T47D (cell line): ENCODE data around the gene RPS27.
"Not testable (repeated sequence)": the region's sequence is repeated elsewhere in the genome, so short reads cannot be mapped to it uniquely, and the experiment has no call there.

Experiments used
- DNase-seq, 2 experiments: peaks; one replicate each; pipeline versions ENCODE4 v3.0.0 to v3.0.0-alpha.2; 2011 to 2012; ENCODE audit warnings: low read depth in 1 of 2, low spot score in 1 of 2
- JUND ChIP-seq: IDR thresholded peaks from 2 replicates; pipeline ENCODE4 v1.6.1; 2012; ENCODE audit warnings: low read depth
- in situ Hi-C: cut with HindIII; loops from 2 replicates; pipeline ENCODE4 v1.10.0; 2016; ENCODE audit warnings: low sequenced_read_pairs, low pct_unique_long_range_greater_than_20kb

RPS27 gene

GRCh38 chr1:153963850-153964331 lies 26.7 kb upstream of the RPS27 start:
- in situ Hi-C loops: no loop called here
- peak; percentile 72; the same call in 1 of the 2 replicates for TF ChIP-seq JUND
- DNase-seq: peak; percentile 55 to 98

DNA sequence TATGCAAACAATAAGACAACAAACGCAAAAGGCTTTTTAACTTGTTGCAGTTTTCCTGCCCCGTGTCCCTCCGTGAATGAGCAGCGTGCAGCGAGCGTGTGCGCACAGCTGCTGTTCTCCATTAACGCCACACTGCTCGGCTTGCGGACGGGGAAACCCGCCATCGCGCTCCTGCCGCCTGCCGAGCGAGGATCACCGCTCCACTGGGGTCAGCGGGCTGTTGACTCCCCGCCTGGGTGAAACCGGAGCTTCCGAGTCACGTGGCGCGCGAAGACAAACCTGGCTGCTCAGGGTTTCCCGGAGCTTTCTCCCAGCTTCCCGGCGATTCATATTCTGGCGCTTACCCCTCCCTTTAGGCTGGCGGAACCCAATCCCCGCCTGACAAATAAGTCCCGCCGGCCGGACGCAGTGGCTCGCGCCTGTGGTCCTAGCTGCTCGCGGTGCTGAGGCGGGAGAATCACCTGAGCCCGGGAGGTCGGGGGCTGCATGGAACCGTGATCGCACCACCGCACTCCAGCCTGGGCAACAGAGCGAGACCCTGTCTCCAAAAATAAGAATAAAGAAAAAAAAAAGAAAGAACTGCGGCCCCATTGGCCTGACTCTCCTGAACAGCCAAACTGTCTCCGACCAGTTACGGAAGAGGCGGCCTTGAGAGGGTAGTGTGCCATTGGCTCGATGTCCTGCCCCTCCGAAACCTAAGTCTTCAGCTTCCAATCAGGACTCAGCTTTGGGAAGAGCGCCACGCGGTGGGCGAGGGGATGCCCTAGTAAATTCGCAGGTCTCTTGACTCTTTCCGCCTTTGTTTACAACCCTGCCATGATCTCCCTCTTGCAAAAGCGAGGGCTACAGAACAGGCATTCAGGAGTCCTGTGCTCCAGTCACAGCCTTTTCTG lies 23.2 kb upstream of the RPS27 start, which contains the start of gene CREB3L4:
Gene CREB3L4, plus strand, starts transcription at position 796 of the 893 bp plus-strand sequence. CDS start 624 bp downstream, outside the sequence.
- in situ Hi-C loops: no loop called here
- TF ChIP-seq JUND: no peak
- DNase-seq: peak; percentile 76 to 99

DNA sequence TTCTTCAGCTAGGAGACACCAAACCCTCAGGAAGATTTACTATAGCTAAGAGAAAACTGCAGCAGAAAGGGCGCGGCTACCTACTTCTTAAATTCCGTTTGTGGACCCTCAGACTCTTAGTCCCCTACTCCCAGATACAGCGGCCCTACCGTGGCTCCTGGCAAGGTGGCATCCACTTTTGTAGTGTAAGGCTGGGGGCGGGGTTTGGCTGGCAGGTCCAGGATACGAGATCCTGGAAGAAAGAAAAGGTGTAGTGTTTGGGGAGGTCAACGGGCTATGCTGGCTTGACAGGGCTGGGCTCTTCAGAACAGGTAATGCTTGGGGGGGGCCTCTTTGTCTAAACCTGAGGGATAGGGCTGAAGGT lies 22.6 kb upstream of the RPS27 start:
- DNase-seq: peak; percentile 65 to 96
- TF ChIP-seq JUND: no peak
- in situ Hi-C loops: no loop called here

- peak in 1 of 2 experiments; percentile 44 for DNase-seq
- TF ChIP-seq JUND: no peak
- in situ Hi-C loops: no loop called here
These were observed 22.2 kb upstream of the RPS27 start for GRCh38 chr1:153968408-153968807.

DNA sequence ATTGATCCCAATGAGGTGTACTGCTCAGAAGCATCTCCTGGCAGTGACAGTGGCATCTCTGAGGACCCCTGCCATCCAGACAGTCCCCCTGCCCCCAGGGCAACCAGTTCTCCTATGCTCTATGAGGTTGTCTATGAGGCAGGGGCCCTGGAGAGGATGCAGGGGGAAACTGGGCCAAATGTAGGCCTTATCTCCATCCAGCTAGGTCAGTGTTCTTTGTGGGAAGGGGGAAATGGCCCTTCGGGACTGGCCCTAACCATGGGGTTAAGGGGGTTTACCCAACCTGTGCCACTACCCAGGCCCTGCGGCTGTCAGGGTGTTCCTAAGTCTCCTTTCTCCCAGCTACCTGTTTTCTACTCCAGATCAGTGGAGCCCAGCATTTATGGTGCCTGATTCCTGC lies 21.6 kb upstream of the RPS27 start:
- in situ Hi-C loops: no loop called here
- no peak for DNase-seq
- TF ChIP-seq JUND: no peak

DNA sequence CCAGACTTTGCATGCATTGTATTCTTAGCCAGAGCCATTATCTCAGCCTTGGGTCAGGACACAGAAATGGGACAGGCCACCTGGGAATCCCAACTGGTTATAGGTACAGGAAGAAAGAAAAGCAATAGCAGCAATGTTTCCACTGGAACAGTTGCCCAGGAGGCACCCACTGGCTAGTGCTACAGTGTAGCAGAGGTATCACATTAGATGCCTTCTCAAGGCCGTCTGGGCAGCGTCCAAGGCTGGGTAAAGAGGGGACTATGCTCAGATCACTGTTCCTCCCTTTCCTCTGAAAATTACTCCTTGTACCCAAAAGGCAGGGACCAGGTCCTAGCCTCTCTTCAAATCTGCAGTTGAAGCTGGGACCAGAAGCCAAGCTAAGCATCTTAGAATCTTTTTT lies 20.2 kb upstream of the RPS27 start:
- in situ Hi-C loops: no loop called here
- no peak for DNase-seq
- TF ChIP-seq JUND: no peak

DNA sequence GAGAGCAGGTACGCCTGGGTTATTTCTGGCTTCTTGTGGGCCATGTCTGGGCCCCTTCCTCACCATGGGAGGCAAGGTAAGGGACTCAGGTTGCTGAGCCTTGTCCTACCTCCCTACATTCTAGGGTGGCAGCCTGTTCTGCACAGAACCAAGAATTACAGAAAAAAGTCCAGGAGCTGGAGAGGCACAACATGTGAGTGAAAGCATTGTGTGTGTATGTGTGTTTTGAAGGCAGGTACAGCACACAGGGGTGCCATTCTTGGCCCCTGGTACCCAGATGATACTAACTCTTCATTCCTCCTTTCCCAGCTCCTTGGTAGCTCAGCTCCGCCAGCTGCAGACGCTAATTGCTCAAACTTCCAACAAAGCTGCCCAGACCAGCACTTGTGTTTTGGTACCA lies 17.5 kb upstream of the RPS27 start:
- no peak for TF ChIP-seq JUND
- in situ Hi-C loops: no loop called here
- no peak for DNase-seq

GRCh38 chr1:153973525-153973924 lies 17.0 kb upstream of the RPS27 start:
- in situ Hi-C loops: no loop called here
- no peak for TF ChIP-seq JUND
- DNase-seq: no peak

DNA sequence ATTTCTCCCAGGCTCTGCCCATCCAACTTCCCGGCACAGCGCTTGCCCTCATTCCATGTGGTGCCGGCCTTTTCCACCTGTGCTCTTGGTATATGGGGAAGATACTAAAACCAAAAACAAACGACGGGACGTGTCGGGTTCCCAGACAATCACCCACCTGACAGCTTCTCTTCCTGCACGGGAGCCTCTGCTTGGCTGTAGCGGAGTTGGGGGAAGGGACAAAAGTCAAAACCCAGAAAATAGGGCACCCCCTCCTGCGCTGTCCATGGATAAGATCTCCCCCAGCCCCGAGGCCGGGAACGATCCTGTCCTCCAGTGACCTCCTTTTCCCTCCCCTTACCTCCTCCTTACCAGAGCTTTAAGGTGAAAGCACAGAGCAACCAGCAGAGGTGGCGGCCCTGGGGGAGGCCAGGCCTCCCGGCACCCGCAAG lies 13.7 kb upstream of the RPS27 start:
- peak in 1 of 2 experiments; percentile 69 for DNase-seq
- in situ Hi-C loops: no loop called here
- TF ChIP-seq JUND: no peak

DNA sequence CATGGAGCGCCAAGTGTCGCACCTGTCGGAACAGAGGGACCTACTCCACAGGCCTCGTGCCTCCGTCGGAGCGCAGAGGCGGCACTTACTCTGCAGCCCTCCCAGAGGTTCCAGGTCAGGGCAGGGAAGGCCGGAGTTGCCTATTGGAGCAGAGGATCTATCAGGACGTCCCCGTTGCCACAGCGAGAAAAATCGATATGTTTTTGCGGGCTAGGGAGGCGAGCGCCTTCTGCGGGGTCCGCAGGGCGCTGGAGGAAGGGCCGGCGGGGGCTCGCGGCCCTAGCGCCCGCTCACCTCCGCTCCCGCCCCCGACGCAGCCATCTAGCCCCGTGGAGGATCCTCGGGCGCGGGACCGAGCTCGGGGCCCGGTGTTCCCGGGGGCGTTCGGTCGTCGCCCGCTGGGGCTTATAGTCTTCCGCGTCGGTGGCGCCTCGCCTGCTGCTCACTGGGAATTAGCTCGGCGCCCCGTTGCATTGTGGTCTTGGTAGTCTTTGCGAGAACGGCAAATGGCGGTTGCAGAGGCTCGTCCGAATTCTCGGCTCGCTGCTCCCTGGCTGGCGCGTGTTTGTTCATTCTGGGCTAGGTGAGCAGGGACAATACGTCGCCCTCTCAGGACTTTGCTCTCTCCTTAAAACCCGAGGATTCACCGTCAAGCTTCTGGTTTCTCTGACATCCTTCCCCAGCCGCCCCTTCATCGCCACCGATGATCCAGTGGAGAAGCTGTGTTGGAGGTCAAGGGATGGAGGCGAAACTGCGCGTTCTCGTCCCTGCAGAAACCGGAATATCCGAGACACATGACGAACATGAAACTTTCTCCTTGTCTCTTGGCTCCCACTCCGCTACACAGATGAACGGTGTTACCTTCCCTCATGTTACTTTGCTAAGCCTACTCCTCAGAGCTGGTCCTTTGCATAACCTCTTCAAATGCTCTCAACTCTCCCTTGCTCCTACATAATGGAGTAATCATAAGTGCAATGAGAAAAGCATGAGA lies 13.0 kb upstream of the RPS27 start, which contains the start of gene JTB:
Gene JTB, minus strand, starts transcription at position 425 of the 991 bp plus-strand sequence. Its CDS starts 422 bp downstream, at position 3.
- TF ChIP-seq JUND: no peak
- DNase-seq: peak; percentile 80 to 91
- in situ Hi-C loops: no loop called here

GRCh38 chr1:153978274-153978909 lies 12.2 kb upstream of the RPS27 start:
- TF ChIP-seq JUND: no peak
- in situ Hi-C loops: no loop called here
- no peak for DNase-seq

GRCh38 chr1:153979091-153979490 lies 11.5 kb upstream of the RPS27 start:
- in situ Hi-C loops, DNase-seq: not testable (repeated sequence)

- in situ Hi-C loops, DNase-seq: not testable (repeated sequence)
These were observed 8.8 kb upstream of the RPS27 start for GRCh38 chr1:153981735-153982134.
